ENCODE data around the gene DENND1A. TPM values are rescaled to one million over a fixed set of nuclear protein-coding genes. Genes with fewer than 3 reads are reported as not detected.

DENND1A gene
- total RNA-seq, 1 experiment from 2014 or later, result 13.0 TPM

DNA sequence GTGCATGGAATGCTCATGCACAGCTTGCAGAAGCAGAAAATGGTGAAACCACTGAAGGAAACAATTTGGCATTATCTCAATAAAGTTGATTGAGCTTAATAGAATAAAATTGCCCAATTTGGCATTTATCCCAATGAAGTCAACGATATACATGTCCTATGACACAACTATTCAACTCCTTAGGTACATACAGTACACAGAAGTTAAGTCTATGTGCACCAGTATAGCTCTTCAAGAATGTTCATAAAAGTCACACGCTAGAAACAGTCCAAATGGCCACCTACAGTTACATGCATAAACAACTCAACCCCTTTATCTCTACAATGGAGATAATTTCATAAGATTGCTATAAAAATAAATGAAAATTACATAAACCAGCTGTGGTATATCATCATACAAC, 184.5 kb downstream of the DENND1A start:
- Mint-ChIP-seq H3K4me1 (ENCODE audit: low read depth, unreplicated experiment) (no peaks in the 10 kb centered on the region), H3K27ac (ENCODE audit: unreplicated experiment) (no peak overlapping the region), H3K9me3 (ENCODE audit: low read depth, unreplicated experiment) (no peaks in the 10 kb centered on the region), H3K27me3 (ENCODE audit: unreplicated experiment) (no peaks in the 10 kb centered on the region), H3K36me3 (ENCODE audit: insufficient read depth, unreplicated experiment) (no peaks in the 10 kb centered on the region), H3K4me3 (ENCODE audit: low read depth, unreplicated experiment) (no peak overlapping the region)
- intact Hi-C loops (cut with micrococcal nuclease; ENCODE audit: unreplicated experiment), result no loop called here
- no peak for DNase-seq
- BruUV-seq (replicated peaks), result no TSS peak
- TF ChIP-seq, protein P1, sequence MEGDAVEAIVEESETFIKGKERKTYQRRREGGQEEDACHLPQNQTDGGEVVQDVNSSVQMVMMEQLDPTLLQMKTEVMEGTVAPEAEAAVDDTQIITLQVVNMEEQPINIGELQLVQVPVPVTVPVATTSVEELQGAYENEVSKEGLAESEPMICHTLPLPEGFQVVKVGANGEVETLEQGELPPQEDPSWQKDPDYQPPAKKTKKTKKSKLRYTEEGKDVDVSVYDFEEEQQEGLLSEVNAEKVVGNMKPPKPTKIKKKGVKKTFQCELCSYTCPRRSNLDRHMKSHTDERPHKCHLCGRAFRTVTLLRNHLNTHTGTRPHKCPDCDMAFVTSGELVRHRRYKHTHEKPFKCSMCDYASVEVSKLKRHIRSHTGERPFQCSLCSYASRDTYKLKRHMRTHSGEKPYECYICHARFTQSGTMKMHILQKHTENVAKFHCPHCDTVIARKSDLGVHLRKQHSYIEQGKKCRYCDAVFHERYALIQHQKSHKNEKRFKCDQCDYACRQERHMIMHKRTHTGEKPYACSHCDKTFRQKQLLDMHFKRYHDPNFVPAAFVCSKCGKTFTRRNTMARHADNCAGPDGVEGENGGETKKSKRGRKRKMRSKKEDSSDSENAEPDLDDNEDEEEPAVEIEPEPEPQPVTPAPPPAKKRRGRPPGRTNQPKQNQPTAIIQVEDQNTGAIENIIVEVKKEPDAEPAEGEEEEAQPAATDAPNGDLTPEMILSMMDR (IDR thresholded peaks at IDR 0.05; ENCODE audit: unreplicated experiment), result no peak
- CTCF ChIA-PET, result no interaction called here

DNA sequence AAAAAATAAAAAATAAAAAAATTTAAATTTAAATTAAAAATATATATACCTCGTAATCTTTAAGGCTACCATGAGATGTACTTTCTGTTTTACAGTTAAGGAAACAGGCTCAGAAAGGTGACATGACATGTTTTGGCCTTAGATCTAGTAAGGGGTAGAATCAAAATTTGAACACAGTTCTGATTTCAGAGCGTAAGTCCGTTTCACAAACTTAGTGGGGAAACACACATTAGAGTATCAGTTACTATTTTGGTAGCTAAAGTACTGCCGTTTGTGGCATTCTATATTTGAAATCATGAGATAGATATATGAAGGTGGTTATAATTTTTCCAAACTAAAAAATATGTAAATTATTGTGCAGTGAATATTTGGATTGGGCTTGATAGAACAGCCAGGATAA, 186.2 kb downstream of the DENND1A start:
- TF ChIP-seq, protein P1 (IDR thresholded peaks at IDR 0.05; ENCODE audit: unreplicated experiment), result no peak
- H3K27me3 Mint-ChIP-seq (ENCODE audit: unreplicated experiment), result no peaks in the 10 kb centered on the region
- H3K27ac Mint-ChIP-seq (ENCODE audit: unreplicated experiment), result no peak overlapping the region
- no peaks in the 10 kb centered on the region for H3K9me3 Mint-ChIP-seq (ENCODE audit: low read depth, unreplicated experiment)
- no peak for DNase-seq
- BruUV-seq (replicated peaks), result no TSS peak
- no peak overlapping the region for H3K4me3 Mint-ChIP-seq (ENCODE audit: low read depth, unreplicated experiment)
- CTCF ChIA-PET, result no interaction called here
- H3K4me1 Mint-ChIP-seq (ENCODE audit: low read depth, unreplicated experiment), result no peaks in the 10 kb centered on the region
- H3K36me3 Mint-ChIP-seq (ENCODE audit: insufficient read depth, unreplicated experiment), result no peaks in the 10 kb centered on the region
- intact Hi-C loops (cut with micrococcal nuclease; ENCODE audit: unreplicated experiment), result no loop called here

- Mint-ChIP-seq H3K9me3 (ENCODE audit: low read depth, unreplicated experiment) (no peaks in the 10 kb centered on the region), H3K27ac (ENCODE audit: unreplicated experiment) (no peak overlapping the region), H3K36me3 (ENCODE audit: insufficient read depth, unreplicated experiment) (no peaks in the 10 kb centered on the region), H3K4me3 (ENCODE audit: low read depth, unreplicated experiment) (no peak overlapping the region), H3K4me1 (ENCODE audit: low read depth, unreplicated experiment) (no peaks in the 10 kb centered on the region), H3K27me3 (ENCODE audit: unreplicated experiment) (no peaks in the 10 kb centered on the region)
- intact Hi-C loops (cut with micrococcal nuclease; ENCODE audit: unreplicated experiment), result no loop called here
- BruUV-seq (replicated peaks), result no TSS peak
- TF ChIP-seq, protein P1 (IDR thresholded peaks at IDR 0.05; ENCODE audit: unreplicated experiment), result no peak
- CTCF ChIA-PET, result no interaction called here
- no peak for DNase-seq
Measured at GRCh38 chr9:123742009-123742767, 187.7 kb downstream of the DENND1A start.

DNA sequence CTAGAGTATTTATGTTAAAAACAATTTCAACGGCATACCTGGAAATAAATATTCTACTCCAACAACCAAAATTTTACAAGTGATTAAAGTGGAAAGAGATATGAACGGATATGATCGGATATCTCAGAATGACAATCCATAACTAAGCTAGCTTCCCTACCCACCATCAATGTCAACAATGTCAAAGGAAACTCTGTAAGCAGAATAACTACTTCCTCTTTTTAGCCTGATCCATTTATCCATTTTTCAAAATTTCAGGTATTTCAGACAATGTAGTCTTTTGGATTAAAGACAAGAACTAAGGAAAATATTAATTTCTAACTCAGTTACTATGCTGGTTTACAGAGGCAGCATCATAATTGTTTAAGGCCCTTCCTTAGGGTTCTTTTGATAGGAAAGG, 188.7 kb downstream of the DENND1A start:
- BruUV-seq (replicated peaks), result no TSS peak
- CTCF ChIA-PET, result no interaction called here
- intact Hi-C loops (cut with micrococcal nuclease; ENCODE audit: unreplicated experiment), result no loop called here

More for the DNA sequence above, 188.7 kb downstream of the DENND1A start:
- Mint-ChIP-seq H3K4me3 (ENCODE audit: low read depth, unreplicated experiment) (no peak overlapping the region), H3K4me1 (ENCODE audit: low read depth, unreplicated experiment) (no peaks in the 10 kb centered on the region), H3K9me3 (ENCODE audit: low read depth, unreplicated experiment) (no peaks in the 10 kb centered on the region), H3K27ac (ENCODE audit: unreplicated experiment) (no peak overlapping the region), H3K36me3 (ENCODE audit: insufficient read depth, unreplicated experiment) (no peaks in the 10 kb centered on the region), H3K27me3 (ENCODE audit: unreplicated experiment) (no peaks in the 10 kb centered on the region)
- TF ChIP-seq, protein P1 (IDR thresholded peaks at IDR 0.05; ENCODE audit: unreplicated experiment), result no peak
- DNase-seq, result no peak

Measured in Calu3 (cell line).